ENCODE data around the gene DTWD2. TPM values are rescaled to one million over a fixed set of nuclear protein-coding genes. Genes with fewer than 3 reads are reported as not detected.

DTWD2 gene
- total and polyA plus RNA-seq, 12 donors: 1.1 to 23.6 (median 8.5) TPM

DNA sequence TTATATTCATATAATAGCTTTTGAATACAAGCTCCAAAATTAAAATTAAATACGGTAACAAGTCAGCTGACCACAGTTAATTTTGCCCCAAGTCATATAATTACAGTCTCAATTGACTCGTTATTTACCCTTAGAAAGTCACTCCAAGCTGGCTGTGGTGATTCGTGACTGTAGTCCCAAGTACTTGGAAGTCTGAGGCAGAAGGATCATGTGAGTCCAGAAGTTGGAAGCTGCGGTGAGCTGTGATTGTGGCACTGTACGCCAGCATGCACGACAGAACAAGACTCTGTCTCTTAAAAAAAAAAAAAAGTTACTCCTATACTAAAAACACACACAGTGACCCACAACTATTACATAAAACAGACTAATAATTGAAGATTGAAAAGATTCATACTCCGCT lies 31.6 kb upstream of the DTWD2 start:
- intact Hi-C loops (cut with DNase I): no loop called here

DNA sequence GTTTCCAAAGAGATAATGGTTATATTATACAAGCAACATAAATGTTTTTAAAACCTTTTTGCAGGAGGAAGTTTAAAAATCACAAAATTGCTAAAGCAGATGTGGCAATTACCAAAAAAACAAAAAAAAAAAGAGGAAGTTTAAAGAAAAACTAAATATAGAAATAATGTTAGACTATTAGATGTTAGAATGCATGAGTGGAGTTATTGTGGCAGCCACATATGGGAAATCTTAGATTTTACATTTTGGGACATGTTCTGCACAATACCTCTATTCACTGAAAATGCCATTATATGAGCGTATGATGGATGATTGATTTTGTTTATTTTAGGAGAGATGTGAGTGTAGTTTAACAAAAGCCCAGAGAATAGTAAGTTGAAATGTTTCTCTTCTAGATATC lies 31.2 kb upstream of the DTWD2 start:
- Histone ChIP-seq H3K9me3 (replicated peaks in 1 of 3) (no peaks in the 10 kb centered on the region), H3K4me3 (no peak overlapping the region), H3K4me1 (replicated peaks in 1 of 2) (no peaks in the 10 kb centered on the region), H3K27me3 (no peaks in the 10 kb centered on the region), H3K27ac (no peak overlapping the region), H3K36me3 (replicated peaks in 1 of 2) (no peaks in the 10 kb centered on the region)
- intact Hi-C loops (cut with DNase I): no loop called here
- TF ChIP-seq POLR2A (IDR thresholded peaks at IDR 0.05): no peak
- TF ChIP-seq, protein P1, sequence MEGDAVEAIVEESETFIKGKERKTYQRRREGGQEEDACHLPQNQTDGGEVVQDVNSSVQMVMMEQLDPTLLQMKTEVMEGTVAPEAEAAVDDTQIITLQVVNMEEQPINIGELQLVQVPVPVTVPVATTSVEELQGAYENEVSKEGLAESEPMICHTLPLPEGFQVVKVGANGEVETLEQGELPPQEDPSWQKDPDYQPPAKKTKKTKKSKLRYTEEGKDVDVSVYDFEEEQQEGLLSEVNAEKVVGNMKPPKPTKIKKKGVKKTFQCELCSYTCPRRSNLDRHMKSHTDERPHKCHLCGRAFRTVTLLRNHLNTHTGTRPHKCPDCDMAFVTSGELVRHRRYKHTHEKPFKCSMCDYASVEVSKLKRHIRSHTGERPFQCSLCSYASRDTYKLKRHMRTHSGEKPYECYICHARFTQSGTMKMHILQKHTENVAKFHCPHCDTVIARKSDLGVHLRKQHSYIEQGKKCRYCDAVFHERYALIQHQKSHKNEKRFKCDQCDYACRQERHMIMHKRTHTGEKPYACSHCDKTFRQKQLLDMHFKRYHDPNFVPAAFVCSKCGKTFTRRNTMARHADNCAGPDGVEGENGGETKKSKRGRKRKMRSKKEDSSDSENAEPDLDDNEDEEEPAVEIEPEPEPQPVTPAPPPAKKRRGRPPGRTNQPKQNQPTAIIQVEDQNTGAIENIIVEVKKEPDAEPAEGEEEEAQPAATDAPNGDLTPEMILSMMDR (IDR thresholded peaks at IDR 0.05): no peak
- 64 to 86% (median 78%) methylated on average over 1 of the region's 1 CpG for WGBS, 4 donors
- no peak for DNase-seq

More for the DNA sequence above, 31.6 kb upstream of the DTWD2 start:
- 60 to 71% (median 66%) methylated on average over 7 of the region's 7 CpGs for WGBS, 4 donors
- H3K27ac ChIP-seq: no peak overlapping the region
- no peaks in the 10 kb centered on the region for H3K36me3 ChIP-seq (replicated peaks in 1 of 2)
- no peak for TF ChIP-seq POLR2A (IDR thresholded peaks at IDR 0.05)
- TF ChIP-seq, protein P1 (IDR thresholded peaks at IDR 0.05): no peak
- no peaks in the 10 kb centered on the region for H3K9me3 ChIP-seq (replicated peaks in 1 of 3)
- H3K4me1 ChIP-seq (replicated peaks in 1 of 2): no peaks in the 10 kb centered on the region
- no peaks in the 10 kb centered on the region for H3K27me3 ChIP-seq
- peak in 1 of 7 donors; percentile 32 for DNase-seq
- no peak overlapping the region for H3K4me3 ChIP-seq

DNA sequence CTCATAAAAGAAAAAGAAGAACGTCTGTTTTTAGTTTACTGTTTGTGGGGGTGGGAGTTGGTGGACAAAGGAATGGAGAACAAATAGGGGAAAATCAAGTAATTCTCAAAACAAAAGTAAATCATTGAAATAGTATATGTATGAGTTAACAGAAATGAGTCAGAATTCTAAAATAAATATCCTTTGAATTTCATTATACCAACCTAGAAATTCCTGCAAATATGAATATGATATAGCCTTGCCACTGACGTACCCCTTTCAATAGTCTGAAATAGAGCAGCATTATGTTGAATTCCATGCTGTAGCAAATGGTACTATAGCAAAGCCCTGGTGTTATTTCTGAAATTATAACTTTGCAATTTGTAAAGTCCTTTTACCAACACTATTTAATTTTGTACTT lies 29.6 kb upstream of the DTWD2 start:
- Histone ChIP-seq H3K4me1 (replicated peaks in 1 of 2) (no peaks in the 10 kb centered on the region), H3K36me3 (replicated peaks in 1 of 2) (no peaks in the 10 kb centered on the region), H3K9me3 (replicated peaks in 1 of 3) (no peaks in the 10 kb centered on the region), H3K27me3 (no peaks in the 10 kb centered on the region), H3K4me3 (no peak overlapping the region), H3K27ac (no peak overlapping the region)
- no peak for DNase-seq
- intact Hi-C loops (cut with DNase I): no loop called here
- WGBS, 4 donors: 61 to 74% (median 66%) methylated on average over 2 of the region's 2 CpGs
- TF ChIP-seq, protein P1 (IDR thresholded peaks at IDR 0.05): no peak
- no peak for TF ChIP-seq POLR2A (IDR thresholded peaks at IDR 0.05)

DNA sequence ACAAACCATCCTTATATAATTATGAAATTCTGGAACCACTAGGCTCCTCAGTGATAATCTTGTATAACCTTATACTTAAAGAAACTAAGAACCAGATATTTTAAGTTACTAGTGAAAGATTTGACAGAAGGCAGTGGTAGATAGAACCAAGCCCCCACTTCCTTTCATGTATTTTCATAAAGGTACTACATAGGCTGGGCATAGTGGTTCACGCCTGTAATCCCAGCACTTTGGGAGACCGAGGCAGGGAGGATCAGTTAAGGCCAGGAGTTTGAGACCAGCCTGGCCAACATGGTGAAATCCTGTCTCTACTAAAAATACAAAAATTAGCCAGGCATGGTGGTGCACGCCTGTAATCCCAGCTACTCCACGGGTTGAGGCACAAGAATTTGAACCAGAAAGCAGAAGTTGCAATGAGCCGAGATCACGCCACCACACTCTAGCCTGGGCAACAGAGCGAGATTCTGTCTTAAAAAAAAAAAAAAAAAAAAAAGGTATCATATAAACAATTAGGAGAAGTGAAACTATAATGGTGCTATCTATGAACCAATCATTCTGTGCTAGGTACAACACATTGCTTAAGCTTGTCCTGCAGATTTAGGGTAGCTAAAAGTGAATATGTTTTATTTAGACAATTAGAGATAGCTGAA lies 27.9 kb upstream of the DTWD2 start:
- H3K27ac ChIP-seq: no peak overlapping the region
- intact Hi-C loops (cut with DNase I): no loop called here
- WGBS, 4 donors: 61 to 92% (median 82%) methylated on average over 5 to 7 of the region's 7 CpGs
- no peaks in the 10 kb centered on the region for H3K4me1 ChIP-seq (replicated peaks in 1 of 2)
- H3K4me3 ChIP-seq: no peak overlapping the region
- DNase-seq: no peak
- no peaks in the 10 kb centered on the region for H3K9me3 ChIP-seq (replicated peaks in 1 of 3)
- no peaks in the 10 kb centered on the region for H3K27me3 ChIP-seq
- TF ChIP-seq, protein P1 (IDR thresholded peaks at IDR 0.05): no peak
- TF ChIP-seq POLR2A (IDR thresholded peaks at IDR 0.05): no peak
- H3K36me3 ChIP-seq (replicated peaks in 1 of 2): no peaks in the 10 kb centered on the region

All from adrenal gland (tissue), 12 donors.